ENCODE measurements around the gene SWAP70.
"Not testable (repeated sequence)": the region's sequence is repeated elsewhere in the genome, so short reads cannot be mapped to it uniquely, and the experiment has no call there.

SWAP70 gene

DNA sequence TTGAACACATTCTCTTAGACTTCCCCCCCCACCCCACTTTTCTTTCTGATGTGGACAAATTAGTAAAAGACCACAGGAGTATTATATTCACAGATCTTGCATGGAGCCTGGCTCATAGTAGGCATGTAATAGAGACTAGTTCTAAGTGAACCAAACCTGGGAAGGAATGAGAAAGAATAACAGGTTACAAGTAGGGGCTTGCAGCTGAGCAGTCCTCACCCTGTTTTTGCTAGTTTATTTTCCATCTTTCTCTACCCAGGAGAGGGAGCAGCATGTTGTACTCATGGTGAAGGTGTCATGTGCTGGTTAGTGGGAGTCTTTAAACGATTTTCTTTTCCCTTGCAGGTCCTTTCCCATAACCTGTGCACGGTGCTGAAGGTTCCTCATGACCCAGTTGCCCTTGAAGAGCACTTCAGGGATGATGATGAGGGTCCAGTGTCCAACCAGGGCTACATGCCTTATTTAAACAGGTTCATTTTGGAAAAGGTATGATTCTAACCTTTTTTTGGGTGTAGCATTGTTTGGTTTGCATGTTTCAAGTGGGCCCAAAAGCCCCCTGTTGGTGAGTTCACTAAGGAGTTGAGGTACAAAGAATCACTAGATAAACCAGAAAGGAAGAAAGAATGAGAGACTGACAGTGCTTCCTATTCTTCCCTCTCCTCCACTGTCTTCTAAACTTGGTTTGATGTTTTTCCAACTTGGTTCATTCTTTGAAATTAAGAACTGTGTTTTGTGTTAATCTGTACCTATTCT, 30.1 kb downstream of the SWAP70 start:
- no peak for DNase-seq

DNA sequence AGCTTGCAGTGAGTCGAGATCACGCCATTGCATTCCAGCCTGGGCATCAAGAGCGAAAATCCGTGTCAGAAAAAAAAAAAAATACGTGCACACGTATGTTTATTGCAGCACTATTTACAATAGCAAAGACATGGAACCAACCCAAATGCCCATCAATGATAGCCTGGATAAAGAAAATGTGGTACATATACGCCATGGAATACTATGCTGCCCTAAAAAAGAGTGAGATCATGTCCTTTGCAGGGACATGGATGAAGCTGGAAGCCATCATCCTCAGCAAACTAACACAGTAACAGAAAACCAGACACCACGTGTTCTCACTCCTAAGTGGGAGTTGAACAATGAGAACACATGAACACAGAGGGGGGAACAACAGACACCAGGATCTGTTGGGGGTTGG, 31.4 kb downstream of the SWAP70 start:
- DNase-seq = not testable (repeated sequence)

DNA sequence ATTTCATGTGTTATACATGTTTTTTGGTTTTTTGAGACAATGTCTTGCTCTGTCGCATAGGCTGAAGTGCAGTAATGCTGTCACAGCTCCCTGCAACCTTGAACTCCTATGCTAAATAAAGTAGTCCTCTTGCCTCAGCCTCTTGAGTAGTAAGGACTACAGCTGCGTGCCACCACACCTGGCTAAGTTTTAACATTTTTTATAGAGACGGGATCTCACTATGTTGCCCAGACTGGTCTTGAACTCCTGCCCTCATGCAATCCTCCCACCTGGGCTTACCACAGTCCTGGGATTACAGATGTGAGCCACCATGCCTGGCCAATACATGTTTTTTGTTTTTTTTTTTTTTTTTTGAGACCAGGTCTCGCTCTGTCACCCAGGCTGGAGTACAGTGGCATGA, 33.9 kb downstream of the SWAP70 start:
- DNase-seq = no peak

DNA sequence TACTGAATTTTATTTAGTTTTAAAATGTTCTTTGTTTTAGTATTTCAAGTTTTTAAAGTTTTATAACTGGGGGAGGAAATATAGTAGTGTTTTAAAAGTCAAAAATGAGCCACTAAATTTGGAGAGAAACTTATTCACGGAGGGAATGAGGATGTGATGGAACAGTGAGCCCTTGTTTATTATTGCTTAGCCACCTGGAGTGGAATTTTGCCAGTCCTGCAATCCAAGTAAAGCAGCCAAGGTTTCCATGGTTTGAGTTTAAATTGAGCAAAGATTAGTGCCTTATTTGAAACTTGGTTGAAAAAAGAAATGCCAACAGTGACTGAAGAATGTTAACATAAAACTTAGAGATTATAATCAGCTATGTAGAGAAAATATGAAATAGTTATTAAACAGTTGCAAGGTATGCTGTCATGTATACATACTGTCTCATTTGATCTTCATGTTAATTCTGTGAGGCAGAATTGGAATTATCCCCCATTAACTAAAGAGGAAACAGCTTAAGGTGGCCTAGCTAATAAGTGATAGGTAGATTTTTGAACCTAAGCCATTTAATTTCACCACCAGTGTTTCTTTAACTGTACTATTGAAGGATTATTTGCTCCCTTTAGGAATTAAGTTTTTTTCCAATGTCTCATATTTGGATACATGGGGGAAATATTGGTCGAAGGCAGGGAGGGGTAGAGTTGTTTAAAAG, 36.4 kb downstream of the SWAP70 start:
- DNase-seq = no peak

DNA sequence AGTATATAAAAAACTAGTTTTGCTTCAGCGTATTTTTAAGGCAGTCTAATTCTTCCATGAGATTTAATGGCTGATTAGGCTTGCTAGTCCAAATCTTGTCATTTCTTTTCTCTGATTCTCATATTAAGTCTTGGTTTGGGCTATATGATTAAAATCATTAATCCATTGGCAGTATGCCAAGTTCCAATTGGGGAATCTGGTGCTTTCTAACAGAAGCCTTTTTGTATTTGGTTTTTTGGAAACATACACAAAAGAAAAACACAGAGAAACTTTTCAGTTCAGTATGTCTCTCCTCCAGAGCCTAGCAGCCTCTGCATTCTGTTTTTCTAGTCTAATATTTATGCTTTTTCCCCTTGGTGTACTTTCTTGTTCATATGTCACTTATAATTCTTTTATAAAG, 37.9 kb downstream of the SWAP70 start:
- no peak for DNase-seq

DNA sequence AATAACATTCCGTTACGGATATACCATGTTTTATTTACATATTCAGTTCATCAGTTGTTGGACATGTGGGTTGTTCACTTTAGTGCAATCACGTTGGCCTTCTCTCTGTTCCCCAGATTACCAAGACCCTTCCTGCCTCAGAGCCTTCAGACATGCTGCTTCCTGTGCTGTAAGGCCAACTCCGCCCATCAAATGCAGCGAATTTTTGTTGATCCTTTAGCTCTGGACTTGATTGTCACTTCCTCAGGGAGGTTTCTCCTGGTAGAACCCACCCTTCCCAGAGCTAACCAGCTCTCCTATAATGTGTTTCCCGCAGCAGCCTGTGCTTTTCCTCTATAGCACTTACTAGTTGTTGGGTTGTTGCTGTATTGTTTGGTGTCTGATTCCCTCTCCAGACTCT, 39.4 kb downstream of the SWAP70 start:
- no peak for DNase-seq

DNA sequence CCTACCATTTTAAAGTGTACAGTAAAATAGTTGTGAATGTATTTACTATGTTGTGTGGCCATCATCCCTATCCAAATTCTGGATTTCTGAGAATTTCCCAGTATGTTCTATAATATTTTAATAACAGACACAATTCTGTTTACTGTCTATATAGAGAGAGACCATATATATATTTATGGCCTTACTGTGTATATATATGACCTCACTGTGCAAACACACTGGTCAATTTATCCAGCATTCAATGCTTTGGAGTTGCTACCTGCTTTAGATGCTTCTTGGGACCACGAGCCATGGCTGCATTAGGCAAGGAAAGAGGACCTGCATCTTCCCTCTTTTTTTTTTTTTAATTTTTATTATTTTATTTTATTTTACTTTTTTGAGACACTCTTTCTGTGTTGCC, 40.2 kb downstream of the SWAP70 start:
- no peak for DNase-seq

DNA sequence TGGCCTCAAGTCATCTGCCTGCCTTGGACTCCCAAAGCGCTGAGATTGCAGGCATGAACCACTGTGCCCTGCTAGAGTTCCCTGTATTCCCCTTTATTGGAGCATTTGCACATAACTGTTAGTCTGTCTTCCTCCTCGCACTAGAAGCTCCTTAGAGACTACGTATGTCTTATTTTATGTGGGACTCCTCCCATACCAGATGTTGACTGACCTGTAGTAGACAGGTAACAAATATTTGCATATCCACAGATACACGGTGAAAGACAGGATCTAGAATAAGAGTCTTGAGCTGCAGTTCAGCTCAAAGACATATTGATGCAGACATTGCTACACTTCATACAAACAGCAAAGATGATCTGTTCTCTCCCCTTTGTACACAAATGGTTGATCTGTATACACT, 40.7 kb downstream of the SWAP70 start:
- no peak for DNase-seq

DNA sequence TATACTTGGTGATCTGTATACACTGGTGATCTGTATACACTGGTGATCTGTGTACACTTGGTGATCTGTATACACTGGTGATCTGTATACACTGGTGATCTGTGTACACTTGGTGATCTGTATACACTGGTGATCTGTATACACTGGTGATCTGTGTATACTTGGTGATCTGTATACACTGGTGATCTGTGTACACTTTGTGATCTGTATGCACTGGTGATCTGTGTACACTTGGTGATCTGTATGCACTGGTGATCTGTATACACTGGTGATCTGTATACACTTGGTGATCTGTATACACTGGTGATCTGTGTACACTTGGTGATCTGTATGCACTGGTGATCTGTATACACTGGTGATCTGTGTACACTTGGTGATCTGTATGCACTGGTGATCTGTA, 41.5 kb downstream of the SWAP70 start:
- DNase-seq = not testable (repeated sequence)

DNA sequence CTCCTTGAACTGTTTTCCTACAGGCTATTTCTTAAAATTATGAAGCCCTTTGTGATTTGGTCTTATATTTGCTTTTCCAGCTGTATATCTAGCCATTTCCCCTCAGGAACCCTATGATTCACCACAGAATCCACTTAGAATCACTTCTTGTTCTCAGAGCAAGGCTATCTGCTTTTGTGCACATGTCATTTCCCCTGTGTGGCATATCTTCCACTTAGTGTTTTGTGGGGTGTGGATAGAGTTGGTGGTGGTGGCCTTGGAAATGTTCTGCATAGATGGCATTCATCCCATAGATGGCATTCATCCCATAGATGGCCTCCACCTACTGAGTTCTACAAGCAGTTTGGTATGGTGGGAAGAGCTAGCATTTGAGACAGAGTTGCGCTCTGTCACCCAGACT, 44.7 kb downstream of the SWAP70 start:
- no peak for DNase-seq

DNA sequence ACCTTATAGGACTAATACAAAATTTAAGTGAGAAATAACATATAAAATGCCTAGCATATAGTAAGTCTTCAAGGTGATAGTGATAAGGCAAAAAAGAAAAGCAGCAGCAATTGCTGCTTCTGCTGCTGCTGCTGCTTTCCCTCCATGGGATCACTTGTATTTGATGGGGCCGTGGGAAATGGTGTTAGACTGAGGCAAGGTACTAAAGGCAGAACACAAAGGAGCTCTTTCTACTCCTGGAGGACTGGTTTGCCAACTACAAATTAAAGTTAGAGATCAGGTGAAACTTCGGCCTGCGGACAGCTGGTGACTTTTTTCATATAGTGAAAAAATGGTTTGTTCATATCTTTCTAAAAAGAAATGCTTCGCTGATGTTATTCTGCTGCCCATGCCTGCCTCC, 46.3 kb downstream of the SWAP70 start:
- no peak for DNase-seq

DNA sequence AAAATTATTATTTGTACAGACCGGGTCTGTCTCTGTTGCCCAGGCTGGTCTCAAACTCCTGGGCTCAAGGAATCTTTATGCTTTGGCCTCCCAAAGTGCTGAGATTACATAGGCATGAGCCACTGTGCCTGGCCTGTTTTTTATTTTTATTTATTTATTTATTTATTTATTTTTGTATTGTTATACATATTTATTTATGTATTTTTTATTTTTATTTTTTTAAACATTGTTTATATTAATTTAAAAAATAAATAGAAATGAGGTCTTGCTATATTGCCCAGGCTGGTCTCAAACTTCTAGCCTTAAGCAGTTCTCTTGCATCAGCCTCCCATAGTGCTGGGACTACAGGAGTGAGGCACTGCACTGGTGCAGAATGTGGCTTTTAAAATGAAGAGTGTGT, 47.0 kb downstream of the SWAP70 start:
- no peak for DNase-seq

DNA sequence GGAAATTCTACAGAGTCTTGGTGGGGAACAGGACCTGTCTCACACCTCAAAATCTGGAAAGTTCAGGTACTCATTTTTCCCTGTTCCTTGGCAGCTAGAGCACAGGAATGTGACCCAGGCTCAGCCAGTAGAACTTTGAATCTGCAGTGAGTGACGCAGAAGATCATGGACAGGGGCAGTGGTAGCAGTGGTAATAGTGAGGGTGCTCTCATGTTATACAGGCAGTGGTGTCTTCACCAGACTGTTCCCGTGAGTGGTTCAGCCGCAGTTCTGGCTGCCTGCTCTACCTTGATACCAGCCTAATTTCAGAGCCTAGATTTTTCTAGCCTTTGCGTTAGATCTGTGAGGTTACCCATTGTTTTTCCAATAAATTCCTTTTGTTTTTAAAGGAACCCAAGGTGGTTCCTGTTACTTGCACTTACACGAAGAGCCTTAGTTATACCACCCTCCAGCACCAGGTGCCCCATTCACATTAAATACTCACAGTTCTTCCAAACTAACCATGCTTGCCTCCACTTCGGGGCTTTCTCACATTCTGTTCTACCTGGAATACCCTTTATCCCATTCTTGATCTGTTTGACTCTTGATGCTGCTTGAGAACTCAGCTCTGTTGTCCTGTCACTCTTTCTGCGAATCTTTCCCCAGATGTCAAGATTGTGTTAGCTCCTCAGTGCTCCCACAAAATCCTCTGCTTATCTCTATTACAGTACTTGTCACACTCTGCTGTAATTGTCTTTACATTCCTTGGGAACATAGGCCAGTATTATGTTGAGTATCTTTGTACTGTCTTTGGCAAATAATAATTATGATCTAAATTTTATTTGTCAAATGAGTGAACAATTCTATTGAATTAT, 47.8 kb downstream of the SWAP70 start:
- DNase-seq = no peak

DNA sequence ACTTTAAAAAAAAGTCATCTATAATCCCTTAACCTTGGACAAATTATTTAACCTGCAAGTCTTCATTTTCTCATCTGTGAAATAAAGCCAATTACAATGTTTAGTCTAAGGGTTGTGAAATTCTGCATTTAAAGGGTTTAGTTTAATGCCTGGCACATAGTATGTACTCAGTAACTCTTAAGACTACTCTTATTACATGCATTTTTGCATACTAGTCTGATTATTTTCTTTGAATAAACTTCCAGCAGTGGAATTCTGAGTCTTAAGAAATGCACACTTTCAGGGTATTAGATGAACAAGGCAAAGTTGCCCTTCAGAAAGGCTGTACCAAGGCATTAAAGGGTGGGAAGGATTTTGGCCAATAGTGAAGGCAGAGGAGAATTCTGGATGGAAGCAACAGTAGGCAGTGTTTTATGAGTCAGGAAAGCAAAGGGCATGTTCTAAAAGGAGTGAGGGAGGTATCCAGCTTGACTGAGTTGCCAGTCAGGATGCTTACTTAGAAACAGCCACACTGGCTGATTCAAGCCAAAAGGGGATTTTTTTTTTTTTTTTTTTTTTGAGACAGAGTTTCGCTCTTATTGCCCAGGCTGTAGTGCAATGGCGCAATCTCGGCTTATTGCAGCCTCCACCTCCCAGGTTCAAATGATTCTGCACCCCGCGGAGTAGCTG, 50.5 kb downstream of the SWAP70 start:
- DNase-seq = no peak

DNA sequence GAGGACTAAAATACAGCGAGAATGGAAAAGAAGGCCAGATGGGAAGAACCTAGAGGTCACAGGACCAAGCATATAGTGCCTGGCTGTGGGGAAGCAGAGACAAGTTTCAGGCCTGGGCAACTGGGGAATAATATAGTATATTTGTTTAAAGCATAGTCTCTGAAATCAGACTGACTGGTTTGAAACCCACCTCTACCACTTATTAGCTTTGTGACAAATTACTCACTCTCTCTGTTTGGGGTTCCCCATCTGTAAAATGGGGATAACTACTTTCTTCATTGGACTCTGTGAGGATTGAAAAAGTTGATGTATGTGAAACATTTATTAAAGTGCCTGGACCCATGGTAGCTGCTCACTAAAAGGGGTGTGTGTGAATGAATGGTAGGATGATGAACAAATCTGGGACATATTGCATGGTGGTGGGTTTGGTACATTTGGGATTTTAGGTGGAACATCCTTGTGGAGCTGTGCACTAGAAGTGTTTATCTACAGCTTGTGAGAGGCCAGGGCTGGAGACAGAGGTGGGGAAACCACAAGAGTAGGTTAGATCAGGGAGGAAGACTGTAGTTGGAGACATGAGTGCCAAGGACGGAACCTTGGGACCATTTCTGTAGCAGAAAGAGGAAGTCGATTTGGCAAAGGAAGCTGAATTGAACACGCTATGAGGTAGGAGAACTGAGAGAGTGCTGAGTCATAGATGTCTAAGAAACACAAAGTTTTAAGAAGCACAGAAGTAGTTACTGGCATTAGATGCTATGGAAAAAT, 52.6 kb downstream of the SWAP70 start:
- DNase-seq = no peak

DNA sequence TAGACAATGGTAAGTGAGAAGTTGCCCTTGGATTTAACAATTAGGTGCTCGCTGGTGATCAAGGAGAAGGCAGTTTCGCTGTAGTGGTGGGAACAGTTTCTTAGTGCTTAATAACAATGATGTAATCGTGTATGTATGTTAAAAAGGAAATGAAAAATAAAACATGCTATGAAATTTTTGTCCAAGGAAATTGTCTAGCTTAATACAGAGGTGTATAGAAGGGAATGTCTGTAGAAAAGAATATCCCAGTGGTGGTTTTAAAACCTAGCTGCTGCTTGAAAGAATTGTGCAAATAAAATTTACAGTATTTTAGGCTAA, 53.1 kb downstream of the SWAP70 start:
- no peak for DNase-seq

DNA sequence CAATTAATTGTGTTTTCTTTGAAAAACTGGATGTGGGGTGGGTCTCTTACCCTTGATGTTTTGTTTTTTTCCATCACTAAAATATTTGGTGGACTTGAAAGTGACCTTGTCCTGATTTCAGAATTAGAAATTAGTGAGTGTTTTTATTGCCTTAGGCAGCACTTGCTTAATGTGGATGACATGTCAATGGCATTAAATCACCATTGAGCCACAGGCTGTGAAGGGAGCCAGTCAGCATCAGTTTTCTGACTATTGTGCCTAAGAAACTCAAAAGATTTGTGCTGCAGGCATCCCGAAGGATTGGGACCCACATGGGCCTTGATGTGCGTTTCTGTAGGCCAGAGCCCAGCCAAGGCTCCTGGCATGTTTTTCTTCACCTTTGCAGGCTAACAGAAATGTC, 53.8 kb downstream of the SWAP70 start:
- DNase-seq = no peak

DNA sequence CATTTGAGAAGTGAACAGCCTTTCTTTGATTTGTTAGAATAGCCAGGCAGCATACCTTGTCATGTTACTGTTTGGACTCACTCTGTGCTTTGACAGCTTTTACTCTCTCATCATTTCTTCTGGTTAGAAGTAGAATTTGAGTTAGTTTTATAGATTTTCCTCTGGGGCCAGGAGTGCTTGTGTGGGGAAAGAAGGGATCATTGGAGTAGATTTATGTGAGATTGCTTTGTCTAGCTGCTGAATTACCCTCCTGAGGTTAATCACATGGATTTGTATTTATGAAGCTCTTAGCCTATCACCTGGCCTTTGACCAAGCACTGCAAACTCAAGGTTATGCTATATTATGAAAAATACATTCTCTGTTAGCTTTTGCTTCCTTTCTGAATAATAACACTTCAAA, 54.3 kb downstream of the SWAP70 start:
- DNase-seq = no peak

DNA sequence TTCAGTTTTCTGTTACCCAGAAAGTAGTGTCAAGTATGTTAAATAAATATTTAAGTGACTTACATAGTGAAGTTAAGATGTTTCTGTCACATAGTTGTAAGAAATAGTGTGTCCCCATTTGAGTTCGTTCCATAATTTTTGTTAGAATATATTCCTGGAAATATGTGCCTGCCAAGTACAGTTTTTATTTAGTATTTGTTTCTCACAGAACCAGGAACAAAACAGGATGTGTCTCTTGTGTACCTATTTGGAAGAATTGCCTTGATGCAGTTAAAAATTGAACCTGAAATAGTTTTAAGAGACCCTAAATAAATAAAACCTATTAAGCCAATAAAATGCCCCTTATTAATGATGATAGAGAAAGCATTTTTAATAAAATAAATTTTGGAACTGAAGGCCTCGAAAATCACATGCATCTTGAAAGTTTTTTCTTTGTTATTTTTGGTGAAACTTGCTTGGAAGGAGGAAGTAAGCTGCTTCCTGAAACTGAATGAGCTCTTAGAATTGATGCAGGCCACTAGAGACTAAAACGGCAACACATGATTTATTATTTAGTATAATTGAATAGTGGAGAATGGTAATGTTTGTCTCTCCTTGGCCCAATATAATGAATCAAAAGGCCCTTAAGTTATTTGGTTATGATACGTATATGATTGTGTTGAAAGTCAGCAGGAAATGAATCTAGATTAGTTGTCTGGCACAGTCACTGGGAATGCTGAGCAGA, 55.9 kb downstream of the SWAP70 start:
- DNase-seq = no peak

DNA sequence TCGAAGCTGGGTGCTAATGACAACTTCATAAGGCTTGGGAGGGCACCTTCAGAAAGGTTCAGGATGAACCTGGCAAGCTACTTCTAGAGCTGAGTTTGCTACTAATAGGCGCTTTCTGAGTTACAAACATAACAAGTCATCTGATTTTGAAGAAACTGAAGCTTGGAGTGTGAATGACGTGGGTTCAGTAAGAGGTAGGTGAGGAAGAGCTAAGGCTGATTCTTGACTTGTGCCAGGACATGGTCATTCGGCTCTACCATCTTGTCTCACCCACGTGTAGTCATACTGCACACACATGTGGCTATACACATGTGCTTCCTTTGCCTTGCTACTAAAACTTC, 56.4 kb downstream of the SWAP70 start:
- no peak for DNase-seq

DNA sequence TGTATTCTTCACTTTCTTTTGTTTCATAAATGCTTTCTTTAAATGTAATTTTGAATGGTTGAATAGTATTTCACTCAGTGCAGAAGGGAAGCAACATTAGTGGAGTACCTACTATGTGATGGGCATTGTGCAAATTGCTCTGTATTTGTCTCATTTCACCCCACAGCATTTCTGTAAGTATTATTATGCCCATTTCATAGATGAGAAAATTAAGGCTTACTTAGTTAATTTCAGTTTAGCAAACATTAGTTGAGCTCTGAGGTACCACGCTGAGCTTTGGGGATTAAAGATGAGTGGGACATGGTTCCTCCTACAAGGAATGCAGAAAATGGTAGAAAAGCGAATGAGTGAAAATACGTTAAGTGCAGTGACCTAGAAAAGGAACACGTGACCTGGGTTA, 58.1 kb downstream of the SWAP70 start:
- DNase-seq = no peak

DNA sequence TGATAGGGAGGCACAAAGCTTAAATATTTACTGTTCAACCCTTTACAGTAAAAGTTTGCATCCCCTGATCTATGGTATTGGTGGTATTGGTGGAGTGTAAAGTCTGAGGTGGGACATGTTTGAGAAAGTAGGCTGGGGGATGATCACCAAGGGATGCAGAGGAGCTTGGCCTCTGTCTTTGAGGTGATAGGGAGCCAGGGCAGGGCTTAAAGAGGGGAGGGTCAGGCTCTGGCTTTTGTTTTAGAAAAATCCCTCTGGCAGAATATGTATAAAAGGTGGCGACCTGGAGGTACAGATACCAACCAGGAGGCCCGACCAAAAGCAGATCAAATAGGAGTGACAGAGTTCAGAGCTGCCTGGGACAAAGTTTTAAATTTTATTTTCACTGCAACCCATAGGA, 59.0 kb downstream of the SWAP70 start:
- DNase-seq = no peak
